Inflammatory macrophage treated with lipopolysaccharide for 4 hours (primary cell): ENCODE data around the gene MAP2K5.
"Not testable (repeated sequence)": the region's sequence is repeated elsewhere in the genome, so short reads cannot be mapped to it uniquely, and the experiment has no call there.

Experiments
- DNase-seq: peaks from one replicate; pipeline ENCODE4 v3.0.0-alpha.2; 2020

MAP2K5 gene

DNA sequence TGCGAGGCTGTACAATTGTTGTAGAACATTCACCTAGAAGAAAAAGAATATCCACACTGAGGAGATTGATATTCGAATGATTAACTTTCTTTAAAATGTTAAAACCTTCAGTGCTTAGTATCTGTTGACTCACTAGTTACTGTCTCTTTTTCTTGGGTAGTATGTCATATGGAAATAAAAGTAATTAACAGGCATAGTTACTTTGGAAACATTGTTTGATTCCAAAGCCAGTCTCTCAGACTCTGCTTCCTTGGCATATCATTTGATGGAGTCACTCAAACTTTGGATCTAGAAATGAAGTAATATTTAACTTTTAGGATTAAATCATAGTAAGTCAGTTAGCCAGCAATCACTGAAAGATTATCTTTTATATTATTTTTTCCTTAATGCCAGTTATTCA is 63.4 kb downstream of the MAP2K5 start:
- no peak for DNase-seq

DNA sequence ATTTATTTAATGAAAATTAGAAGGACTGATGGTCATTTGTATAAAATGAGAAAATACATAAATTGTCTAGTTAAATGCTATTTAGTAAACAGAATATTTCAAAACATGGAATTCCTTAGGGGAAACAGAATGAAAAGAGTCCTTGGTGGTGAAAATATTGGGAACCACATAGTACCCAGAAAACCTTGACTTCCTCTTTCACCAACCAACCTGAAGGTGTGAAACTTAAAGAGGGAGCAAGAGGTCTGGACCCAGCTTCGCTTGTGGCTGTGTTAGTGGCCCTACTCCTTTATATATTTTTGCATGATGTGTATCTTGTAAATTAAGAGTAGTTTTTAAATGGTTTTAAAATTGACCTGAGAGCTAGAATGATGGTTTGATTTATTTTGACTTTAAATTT is 64.2 kb downstream of the MAP2K5 start:
- no peak for DNase-seq

DNA sequence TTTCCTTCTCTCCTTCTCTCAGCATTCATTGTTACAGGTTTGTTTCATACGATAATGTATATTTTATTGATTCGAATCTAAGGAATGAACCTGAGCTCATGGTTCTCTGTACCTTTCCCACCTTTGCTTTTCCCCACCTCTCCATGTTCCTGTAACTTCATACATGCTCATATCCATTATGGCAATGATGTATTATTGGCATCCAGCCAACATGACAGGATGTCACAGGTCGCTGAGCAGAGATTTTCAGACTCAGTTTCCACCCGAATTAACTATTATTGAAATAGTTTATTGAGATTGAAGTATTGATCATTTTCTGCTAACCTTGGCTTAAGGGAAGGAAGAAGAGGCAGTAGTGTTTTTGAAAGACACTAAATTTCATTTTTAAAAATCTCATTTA is 64.8 kb downstream of the MAP2K5 start:
- no peak for DNase-seq

DNA sequence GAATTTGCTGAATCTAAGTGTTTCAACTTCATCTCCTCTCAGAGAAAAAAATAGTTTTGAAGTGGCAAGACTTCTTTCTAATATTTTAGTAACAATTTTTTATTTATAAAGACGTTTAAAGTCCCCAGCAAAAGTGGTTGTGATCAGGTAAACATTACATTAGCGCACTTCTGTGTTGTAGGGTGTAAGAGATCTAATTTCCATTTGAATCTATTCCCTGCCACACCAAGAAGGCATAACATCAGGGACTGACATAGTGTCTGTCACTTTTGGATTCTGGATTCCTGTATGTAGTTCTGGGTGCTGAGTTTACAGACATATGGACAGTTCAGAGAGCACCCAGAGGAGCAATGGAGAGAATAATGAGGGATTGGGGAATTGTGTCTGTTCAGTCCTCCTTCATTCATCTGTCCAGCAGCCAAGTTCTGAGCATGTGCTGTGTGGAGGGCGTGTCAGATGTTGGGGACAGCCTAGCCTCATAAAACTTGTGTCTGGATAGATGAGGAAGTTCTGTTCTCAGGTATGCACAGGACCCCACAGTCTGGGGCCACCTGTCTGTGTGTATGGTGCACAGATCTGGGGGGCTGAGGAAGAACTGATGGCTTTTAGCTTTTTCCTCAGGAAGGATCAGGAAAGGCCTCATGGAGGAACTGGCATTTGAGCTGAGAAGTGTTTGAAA is 65.6 kb downstream of the MAP2K5 start:
- DNase-seq = no peak

DNA sequence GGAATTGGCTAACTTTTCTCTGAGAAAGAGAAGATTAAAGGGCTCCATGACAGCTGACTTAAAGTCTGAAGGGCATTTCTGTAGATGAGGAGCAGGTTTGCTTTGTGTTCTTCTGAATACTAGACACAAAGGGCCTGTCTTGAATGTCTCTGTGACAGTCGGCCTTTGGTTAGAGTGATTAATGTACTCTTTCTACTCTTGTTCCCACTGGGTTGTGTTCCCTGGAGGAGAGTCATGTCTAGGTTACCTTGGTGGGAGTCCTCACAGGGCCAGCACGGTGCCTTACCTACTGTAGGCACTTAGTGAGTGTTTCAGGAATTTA is 66.1 kb downstream of the MAP2K5 start:
- DNase-seq = no peak

DNA sequence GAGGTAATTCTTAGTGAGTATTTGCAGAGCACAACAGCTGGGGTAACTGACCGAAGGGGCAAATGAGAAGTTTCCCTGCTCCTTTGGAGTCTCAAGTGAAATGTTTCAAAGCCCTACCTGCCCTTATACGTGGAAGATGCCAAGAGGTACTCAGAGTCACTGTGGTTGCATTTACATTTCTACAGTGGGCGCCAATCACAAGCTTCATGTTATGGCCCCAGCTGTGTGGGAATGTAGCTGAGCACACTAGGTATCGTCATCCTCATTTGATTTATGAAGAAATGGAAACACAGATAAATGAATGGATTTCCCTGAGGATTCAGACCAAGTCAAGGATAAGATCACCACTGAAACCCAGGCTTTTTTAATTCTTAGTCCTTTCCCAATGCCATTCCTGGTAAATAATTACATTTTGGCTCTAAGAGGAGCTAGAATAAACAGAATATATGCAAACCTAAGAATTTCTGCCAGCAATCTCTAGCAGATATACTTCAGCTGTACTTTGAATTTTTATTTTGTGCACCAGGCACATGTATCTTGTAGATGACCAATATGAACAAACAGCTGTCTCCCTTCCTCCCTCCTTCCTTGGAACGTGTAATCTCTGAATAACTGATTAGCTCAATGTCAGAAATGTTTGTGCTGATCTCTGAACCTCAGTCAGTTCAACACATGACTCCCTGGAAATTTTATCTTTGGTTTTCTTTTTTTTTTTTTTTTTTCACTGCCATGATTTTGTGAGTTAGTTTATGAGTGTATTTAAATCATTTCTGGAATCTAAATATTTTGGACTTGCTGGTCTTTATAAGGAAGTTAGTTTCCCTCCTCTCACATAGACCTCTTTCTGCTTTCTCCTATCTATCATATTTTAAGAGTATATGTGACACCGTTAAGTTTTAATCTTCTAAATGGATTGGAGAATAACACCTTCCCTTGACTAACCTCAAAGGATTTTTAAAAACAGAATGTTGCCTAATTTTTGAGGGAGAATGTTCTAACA is 69.2 kb downstream of the MAP2K5 start:
- no peak for DNase-seq

DNA sequence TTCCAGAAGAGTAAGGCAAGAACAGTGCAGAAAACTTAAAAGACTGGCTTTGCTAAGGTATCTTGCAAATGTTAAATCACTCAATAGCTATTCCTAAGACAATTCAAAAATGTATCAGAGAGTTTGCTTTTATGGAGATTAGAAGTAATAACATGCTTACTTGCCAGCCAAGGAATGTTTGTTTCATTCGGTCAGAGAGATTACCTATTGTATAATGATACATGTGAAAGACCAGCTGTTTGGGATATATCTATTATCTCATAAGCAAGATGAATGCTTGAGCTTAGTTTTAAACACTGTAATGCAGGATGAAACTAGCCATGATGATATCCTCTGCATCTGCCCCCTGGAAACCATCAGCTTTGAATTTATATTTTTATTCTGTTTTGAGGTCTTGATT is 70.7 kb downstream of the MAP2K5 start:
- DNase-seq = no peak

DNA sequence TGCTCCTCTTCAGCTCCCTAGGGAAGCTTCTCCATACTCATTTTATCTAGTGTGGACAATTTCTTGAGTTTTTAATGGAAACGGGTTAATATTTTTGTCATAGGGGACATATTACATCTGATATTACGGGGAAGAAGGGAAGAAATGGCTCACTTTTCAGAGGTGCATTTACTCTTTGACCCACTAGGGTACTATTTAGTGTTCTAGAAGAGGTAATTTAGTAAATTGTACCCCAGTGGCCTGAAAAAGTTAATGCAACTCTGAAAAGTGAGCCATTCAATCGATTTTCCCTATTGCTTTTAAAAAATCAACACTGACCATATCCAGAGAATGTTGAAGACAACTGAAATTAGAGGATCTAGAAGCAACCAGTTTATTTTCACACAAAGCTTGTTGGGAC is 71.2 kb downstream of the MAP2K5 start:
- no peak for DNase-seq

DNA sequence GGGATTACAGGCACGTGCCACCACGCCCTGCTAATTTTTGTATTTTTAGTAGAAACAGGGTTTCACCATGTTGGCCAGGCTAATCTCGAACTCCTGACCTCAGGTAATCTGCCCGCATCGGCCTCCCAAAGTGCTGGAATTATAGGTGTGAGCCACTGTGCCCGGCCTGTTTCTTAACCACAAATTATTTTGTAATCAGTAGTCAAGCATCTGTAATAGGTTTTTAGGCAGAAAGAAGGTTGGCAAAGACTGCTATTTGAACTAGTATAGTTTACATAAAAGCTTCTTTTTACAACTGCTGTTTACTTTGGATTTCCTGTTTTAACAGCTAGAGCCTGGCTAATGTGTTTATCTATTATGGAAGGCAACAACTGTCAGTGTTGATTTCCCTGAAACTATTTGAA is 72.6 kb downstream of the MAP2K5 start:
- DNase-seq = not testable (repeated sequence)

DNA sequence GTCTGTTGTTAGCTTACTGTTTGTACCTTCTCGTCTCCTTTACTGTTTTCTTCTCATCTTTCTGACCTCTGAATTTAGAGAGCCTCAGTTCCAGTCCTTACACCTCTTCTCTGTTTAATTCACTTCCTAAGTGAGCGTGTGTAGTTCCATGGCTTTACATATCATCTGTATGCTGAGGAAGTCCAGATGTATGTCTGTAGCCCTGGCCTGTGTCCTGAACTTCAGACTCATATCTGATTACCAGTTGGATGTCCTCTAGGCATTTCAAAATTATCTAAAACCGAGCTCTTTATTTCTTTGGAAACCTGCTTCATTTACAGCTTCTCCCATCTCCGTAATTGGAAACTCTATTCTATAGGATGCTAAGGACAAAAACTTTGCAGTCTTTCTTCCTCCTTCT is 75.8 kb downstream of the MAP2K5 start:
- DNase-seq = no peak

DNA sequence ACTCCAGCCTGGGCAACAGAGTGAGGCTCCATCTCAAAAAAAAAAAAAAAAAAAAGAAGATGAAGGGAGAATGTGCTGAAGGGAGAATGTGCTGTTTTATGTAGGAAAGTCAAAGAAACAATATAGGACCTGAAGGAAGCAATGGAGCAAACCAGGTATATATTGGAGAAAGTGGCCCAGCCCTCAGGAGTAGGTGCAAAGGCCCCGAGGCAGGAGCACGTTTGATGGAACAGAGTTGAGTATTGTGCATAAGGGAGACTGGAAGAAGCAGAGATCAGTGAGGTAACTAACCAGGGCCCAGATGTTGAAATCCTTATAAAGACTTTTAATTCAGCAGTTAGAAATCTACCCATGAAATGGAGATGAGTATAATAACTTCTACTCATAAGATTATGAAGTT is 79.6 kb downstream of the MAP2K5 start:
- no peak for DNase-seq

DNA sequence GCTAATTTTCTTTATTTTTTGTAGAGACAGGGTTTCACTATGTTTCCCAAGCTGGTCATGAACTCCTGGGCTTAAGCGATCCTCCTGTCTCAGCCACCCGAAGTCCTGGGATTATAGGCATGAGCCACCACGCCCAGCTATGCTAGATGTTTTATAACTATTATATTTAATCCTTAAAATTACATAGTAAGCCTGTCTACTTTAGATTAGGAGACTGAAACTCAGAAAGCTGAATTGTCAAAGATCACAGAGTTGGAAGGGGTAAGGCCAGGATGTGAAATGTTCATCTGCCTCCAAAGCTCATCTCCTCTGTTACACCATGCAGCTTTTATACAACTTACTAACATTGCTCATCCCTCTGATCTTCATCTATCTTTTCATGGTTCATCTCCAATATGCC is 89.8 kb downstream of the MAP2K5 start:
- DNase-seq = no peak

DNA sequence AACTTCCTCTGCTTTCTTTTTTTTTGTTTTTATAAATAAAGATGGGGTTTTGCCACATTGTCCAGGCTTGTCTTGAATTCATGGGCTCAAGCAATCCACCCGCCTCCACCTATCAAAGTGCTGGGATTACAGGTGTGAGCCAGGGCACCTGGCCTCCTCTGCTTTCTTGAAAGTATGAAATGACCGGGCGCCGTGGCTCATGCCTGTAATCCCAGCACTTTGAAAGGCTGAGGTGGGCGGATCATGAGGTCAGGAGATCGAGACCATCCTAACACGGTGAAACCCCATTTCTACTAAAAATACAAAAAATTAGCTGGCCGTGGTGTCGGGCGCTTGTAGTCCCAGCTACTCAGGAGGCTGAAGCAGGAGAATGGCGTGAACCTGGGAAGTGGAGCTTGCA is 93.4 kb downstream of the MAP2K5 start:
- DNase-seq = not testable (repeated sequence)

DNA sequence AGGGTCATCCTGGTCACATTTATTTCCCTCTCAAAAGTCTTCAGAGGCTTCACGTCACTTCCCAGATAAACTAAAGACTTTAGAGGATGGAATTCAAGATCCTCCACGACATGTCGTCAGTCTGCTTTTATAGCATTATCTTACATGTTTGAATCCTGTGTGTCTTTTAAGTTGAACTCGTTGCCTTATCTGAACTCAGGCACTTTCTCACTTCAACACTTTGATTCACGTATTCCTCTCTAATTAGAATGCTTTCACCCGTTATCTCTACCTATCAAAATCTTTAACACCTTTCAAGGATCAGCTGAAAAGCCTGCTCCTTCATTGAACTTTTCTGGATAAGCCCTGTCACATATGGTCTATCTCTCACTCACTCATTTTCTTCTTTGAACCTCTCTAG is 97.1 kb downstream of the MAP2K5 start:
- DNase-seq = no peak

DNA sequence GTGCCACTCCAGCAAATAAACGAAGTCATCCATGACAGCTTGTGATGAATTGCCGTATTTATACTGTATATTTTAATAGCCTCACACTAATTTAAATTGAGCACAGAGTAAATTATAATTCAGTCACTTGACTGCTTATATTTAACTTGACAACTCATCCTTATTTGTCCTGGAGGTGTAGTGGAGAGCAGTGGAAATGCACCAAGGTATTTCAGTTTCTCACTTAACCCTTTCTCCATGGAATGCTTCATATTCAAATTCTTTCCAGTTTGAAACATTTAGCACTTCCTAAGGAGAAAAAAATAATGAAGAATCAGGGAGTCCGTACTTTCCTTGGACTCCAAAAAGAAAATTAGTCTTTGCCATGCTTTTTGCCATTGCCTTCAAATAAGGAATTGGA is 99.0 kb downstream of the MAP2K5 start:
- DNase-seq = no peak

DNA sequence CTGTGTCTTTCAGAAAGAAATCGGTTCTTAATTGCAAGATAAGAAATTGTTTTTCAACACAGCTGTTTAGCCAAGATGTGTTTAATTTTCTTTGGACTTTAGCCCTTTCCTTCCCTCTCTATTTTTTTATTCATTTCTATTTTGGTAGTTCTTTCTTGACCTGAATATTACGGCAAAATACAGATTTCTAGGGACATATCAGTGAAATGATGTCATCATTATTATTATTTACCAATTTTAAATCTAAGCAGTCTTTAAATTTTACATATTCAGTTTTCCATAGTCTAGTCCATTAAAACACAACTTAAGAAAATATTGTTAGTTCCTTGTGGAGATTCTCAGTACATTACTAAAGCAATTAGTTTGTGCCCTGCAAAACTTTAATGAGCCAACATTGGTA is 104.3 kb downstream of the MAP2K5 start:
- DNase-seq = no peak

DNA sequence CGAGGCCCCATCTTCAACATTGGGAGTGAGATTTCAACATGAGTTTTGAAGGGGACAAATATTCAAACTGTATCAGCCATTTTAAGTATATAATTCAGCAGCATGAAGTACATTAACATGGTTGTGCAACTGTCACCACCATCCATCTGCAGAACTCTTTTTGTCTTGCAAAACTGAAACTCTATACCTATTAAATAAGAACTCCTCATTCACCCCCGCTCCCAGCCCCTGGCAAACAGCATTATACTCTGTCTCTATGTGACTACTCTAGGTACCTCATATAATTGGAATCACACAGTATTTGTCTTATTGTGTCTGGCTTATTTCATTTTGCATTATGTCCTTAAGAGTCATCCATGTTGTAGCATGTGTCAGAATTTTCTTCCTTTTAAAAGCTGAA is 110.1 kb downstream of the MAP2K5 start:
- DNase-seq = no peak

DNA sequence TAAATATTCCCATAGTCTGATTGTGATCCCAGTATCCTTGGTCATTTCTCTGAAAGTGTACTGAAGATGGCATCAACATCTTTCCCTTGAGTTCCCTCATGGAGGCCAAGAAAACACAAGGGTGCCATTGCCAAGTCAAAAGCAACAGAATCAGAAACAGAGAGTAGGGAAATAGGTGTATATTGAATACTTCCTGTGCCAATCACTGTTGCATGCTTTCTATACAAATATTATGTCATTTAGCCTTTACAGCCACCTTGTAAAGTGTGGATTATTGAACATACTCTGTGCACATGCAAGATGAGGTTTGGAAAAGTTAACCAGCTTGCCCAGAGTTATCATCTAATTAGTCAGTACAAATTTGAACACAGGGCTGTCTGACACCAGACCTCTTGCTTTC is 117.9 kb downstream of the MAP2K5 start:
- DNase-seq = no peak

DNA sequence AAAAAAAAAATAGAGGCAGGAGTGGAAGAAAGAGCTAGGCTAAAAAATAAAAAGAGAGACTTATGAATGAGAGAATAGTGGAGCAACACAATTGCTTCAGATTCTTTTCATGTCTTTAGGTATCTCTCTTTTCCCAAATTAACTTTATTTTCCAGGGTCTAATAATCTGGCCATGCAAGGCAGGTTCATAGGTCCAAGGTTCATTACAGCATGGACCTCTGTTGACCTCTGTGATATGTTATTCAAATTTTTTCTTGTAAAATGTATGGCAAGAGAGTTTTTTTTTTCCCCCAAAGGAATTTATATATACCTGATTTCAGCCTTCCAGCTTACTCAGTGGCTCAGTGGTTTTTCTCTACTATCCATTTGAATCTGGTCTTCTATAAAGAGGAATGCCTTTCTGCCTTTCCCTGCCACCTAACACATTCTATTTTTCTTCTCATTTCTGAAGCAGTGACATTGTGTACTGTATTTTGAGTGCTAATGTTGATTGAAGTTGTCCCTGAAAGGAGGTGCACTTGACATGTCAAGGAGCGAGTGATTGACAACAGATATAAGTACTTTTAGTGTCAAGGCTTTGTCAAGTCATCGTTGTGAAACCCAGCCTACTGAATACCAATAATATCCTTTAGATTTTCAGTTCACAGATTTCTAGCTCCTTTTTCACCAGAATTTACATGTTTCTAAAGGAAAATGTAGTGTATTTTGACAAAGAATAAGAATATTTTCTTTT is 118.5 kb downstream of the MAP2K5 start:
- DNase-seq = no peak

DNA sequence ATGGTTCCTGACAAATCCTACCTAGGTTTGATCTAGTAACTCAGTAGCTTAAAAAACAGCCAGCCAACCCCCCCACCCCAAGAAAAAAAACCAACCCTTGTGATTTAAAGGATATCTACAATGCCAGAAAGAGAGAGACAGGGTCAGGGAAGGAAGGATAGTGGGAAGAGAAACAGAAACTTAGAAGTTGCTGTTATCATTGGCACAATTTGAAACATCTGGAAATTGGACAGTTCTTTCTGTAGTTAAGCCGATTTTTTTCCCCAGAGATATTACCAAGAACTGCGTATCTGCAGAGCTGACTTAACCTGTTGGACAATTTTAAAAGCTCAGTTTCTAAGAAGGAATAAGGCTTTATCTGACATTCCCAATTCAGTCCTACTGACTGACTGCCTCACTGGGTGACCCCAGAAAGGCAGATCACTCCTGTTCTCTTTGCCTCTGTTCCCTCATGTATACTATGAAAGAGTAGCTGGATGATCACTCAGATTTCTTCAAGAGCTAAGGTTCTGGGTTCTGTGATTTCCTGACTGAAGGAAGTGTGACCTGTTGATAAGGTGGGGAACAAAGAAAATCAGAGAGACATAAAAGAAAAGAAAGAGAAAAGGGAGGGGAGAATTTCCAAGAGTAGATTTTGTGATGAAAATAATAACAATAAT is 128.3 kb downstream of the MAP2K5 start:
- no peak for DNase-seq

DNA sequence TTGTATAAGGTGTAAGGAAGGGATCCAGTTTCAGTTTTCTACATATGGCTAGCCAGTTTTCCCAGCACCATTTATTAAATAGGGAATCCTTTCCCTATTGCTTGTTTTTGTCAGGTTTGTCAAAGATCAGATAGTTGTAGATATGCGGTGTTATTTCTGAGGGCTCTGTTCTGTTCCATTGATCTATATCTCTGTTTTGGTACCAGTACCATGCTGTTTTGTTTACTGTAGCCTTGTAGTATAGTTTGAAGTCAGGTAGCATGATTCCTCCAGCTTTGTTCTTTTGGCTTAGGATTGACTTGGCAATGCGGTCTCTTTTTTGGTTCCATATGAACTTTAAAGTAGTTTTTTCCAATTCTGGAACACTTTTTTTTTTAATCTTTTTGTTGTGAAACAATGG is 130.3 kb downstream of the MAP2K5 start:
- DNase-seq = not testable (repeated sequence)

DNA sequence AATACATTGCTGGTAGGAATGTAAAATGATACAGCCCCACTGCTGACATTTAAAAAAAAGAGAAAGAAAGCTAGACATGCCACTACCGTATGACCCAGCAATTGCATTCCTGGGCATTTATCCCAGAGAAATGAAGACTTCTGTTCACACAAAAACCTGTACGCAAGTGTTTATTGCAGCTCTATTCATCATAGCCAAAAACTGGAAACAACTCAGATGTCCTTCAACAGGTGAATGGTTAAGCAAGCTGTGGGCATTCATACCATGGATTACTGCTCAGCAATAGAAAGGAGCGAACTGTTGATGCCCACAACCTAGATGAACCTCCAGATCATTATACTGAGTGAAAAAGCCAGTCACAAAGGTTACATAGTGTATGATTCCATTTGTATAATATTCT is 132.5 kb downstream of the MAP2K5 start:
- DNase-seq = no peak

DNA sequence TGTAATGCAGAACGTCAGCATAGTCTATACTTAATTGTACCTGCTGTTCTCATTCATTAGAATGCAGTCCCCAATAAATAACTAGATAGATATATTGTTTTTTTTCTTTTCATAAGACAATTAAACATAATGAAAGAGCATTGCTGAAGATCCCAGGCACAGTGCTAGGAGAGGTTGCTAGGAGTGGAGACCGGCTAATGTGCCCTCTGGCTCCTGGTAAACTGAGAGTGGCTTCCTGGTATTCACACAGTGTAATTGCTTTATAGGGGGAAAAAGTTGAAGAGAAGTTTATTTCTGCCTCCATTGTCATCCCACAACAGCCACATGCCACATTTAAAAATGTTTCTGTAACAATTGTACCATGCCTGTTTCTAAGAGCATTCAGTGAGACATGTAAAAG is 135.6 kb downstream of the MAP2K5 start:
- DNase-seq = no peak
